GM19452 (cell line): ENCODE data around the gene GNG7.
"Not testable (repeated sequence)": the region's sequence is repeated elsewhere in the genome, so short reads cannot be mapped to it uniquely, and the experiment has no call there.

Experiments
- ATAC-seq: cut with Tn5 transposase; IDR thresholded peaks from one replicate; pipeline ENCODE4 v1.9.1; 2021; ENCODE audit not compliant: unreplicated experiment

GNG7 gene

GRCh38 chr19:2519482-2519881, 183.0 kb downstream of the GNG7 start:
- no peak for ATAC-seq

GRCh38 chr19:2518856-2519255, 183.6 kb downstream of the GNG7 start:
- ATAC-seq = not testable (repeated sequence)

- no peak for ATAC-seq
Measured at GRCh38 chr19:2517881-2518601, 184.5 kb downstream of the GNG7 start.

- ATAC-seq = no peak
Measured at GRCh38 chr19:2516727-2517126, 185.8 kb downstream of the GNG7 start.

GRCh38 chr19:2514981-2515518, 187.4 kb downstream of the GNG7 start:
- no peak for ATAC-seq

GRCh38 chr19:2512523-2513431, 189.7 kb downstream of the GNG7 start:
- no peak for ATAC-seq

GRCh38 chr19:2511991-2512390, 190.5 kb downstream of the GNG7 start:
- no peak for ATAC-seq

- no peak for ATAC-seq
Measured at GRCh38 chr19:2511570-2511969, 190.9 kb downstream of the GNG7 start.

- ATAC-seq = no peak
Measured at GRCh38 chr19:2509096-2509495, 193.4 kb downstream of the GNG7 start.

GRCh38 chr19:2507109-2507508, 195.4 kb downstream of the GNG7 start:
- no peak for ATAC-seq

GRCh38 chr19:2506656-2507055, 195.8 kb downstream of the GNG7 start:
- ATAC-seq = not testable (repeated sequence)

GRCh38 chr19:2503521-2504109, 198.9 kb downstream of the GNG7 start:
- no peak for ATAC-seq

- no peak for ATAC-seq
Measured at GRCh38 chr19:2500841-2501261, 201.6 kb downstream of the GNG7 start.

- ATAC-seq = no peak
Measured at GRCh38 chr19:2500156-2500555, 202.3 kb downstream of the GNG7 start.

GRCh38 chr19:2497186-2497585, 205.3 kb downstream of the GNG7 start:
- no peak for ATAC-seq

GRCh38 chr19:2495651-2496316, 206.7 kb downstream of the GNG7 start:
- ATAC-seq = no peak

- ATAC-seq = no peak
Measured at GRCh38 chr19:2495130-2495641, 207.3 kb downstream of the GNG7 start.

- no peak for ATAC-seq
Measured at GRCh38 chr19:2494447-2495129, 207.9 kb downstream of the GNG7 start.

GRCh38 chr19:2494084-2494446, 208.4 kb downstream of the GNG7 start:
- no peak for ATAC-seq

- ATAC-seq = not testable (repeated sequence)
Measured at GRCh38 chr19:2493448-2493847, 209.0 kb downstream of the GNG7 start.
